Liver (tissue), 3 donors: ENCODE measurements around the gene TBC1D3E.
"Not testable (repeated sequence)": the region's sequence is repeated elsewhere in the genome, so short reads cannot be mapped to it uniquely, and the experiment has no call there.

Source experiments
- TAF1 ChIP-seq: conservative IDR thresholded peaks from 2 replicates; pipeline ENCODE4 v1.6.1; 2016; ENCODE audit warnings: antibody characterized with exemption, mild to moderate bottlenecking
- TF ChIP-seq, protein P1 (sequence below): fragments of 150-350 bp; IDR thresholded peaks from 2 replicates; pipeline ENCODE4 v1.5.1; 2017; ENCODE audit warnings: improper control_type of control experiment, low read depth, low read length; ENCODE audit not compliant: missing input control
- TF ChIP-seq, protein P2 (sequence below): IDR thresholded peaks from 2 replicates; pipeline ENCODE4 v1.6.1; 2016; ENCODE audit warnings: antibody characterized with exemption, mild to moderate bottlenecking
- donor health status: healthy.
- donor health status: healthy.

DNA sequence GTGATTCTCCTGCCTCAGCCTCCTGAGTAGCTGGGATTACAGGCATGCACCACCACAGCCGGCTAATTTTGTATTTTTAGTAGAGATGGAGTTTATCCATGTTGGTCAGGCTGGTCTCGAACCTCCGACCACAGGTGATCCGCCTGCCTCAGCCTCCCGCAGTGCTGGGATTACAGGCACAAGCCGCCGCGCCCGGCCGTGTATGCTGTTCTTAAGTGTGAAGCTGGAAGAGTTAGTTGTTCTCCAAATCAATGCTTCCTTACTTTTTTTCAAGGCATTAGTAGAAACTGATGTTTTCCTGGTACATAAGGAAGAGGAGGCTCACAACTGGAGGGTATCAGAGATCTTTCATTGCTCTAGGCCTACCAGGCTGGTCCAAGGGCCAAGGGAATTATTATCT, 39.6 kb upstream of the TBC1D3E start:
- not testable (repeated sequence) for TF ChIP-seq TAF1
- TF ChIP-seq, protein P1, sequence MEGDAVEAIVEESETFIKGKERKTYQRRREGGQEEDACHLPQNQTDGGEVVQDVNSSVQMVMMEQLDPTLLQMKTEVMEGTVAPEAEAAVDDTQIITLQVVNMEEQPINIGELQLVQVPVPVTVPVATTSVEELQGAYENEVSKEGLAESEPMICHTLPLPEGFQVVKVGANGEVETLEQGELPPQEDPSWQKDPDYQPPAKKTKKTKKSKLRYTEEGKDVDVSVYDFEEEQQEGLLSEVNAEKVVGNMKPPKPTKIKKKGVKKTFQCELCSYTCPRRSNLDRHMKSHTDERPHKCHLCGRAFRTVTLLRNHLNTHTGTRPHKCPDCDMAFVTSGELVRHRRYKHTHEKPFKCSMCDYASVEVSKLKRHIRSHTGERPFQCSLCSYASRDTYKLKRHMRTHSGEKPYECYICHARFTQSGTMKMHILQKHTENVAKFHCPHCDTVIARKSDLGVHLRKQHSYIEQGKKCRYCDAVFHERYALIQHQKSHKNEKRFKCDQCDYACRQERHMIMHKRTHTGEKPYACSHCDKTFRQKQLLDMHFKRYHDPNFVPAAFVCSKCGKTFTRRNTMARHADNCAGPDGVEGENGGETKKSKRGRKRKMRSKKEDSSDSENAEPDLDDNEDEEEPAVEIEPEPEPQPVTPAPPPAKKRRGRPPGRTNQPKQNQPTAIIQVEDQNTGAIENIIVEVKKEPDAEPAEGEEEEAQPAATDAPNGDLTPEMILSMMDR = not testable (repeated sequence)
- TF ChIP-seq, protein P2, sequence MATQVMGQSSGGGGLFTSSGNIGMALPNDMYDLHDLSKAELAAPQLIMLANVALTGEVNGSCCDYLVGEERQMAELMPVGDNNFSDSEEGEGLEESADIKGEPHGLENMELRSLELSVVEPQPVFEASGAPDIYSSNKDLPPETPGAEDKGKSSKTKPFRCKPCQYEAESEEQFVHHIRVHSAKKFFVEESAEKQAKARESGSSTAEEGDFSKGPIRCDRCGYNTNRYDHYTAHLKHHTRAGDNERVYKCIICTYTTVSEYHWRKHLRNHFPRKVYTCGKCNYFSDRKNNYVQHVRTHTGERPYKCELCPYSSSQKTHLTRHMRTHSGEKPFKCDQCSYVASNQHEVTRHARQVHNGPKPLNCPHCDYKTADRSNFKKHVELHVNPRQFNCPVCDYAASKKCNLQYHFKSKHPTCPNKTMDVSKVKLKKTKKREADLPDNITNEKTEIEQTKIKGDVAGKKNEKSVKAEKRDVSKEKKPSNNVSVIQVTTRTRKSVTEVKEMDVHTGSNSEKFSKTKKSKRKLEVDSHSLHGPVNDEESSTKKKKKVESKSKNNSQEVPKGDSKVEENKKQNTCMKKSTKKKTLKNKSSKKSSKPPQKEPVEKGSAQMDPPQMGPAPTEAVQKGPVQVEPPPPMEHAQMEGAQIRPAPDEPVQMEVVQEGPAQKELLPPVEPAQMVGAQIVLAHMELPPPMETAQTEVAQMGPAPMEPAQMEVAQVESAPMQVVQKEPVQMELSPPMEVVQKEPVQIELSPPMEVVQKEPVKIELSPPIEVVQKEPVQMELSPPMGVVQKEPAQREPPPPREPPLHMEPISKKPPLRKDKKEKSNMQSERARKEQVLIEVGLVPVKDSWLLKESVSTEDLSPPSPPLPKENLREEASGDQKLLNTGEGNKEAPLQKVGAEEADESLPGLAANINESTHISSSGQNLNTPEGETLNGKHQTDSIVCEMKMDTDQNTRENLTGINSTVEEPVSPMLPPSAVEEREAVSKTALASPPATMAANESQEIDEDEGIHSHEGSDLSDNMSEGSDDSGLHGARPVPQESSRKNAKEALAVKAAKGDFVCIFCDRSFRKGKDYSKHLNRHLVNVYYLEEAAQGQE = not testable (repeated sequence)
